Liver (tissue), 9 donors: ENCODE results near the gene PITPNM3. TPM values are rescaled to one million over a fixed set of nuclear protein-coding genes. Genes with fewer than 3 reads are reported as not detected.

Source experiments
- DNase-seq: peaks from one replicate; pipeline ENCODE4 v3.0.0-alpha.2; 2017; ENCODE audit warnings: low spot score
- H3K27ac ChIP-seq, 2 donors: one replicate each; pipeline ENCODE4 v1.7.0; 2013; ENCODE audit warnings: inconsistent platforms in 2 of 2, low read length in 2 of 2, control low read depth in 1 of 2, low read depth in 1 of 2, mild to moderate bottlenecking in 1 of 2
- H3K27me3 ChIP-seq, 4 donors: one replicate each; pipeline versions ENCODE4 v1.6.1 to v1.7.0; 2013; ENCODE audit warnings: low read length in 3 of 4, inconsistent platforms in 1 of 4, mild to moderate bottlenecking in 1 of 4, moderate library complexity in 1 of 4; ENCODE audit not compliant: control insufficient read depth in 4 of 4, insufficient read depth in 4 of 4
- H3K36me3 ChIP-seq, 4 donors: one replicate each; pipeline versions ENCODE4 v1.6.1 to v1.7.0; 2013; ENCODE audit warnings: low read length in 3 of 4, mild to moderate bottlenecking in 3 of 4, low read depth in 1 of 4, moderate library complexity in 1 of 4; ENCODE audit not compliant: control insufficient read depth in 4 of 4, insufficient read depth in 3 of 4
- H3K4me1 ChIP-seq, 4 donors: one replicate each; pipeline versions ENCODE4 v1.6.1 to v1.7.0; 2013; ENCODE audit warnings: low read length in 3 of 4, mild to moderate bottlenecking in 3 of 4, moderate library complexity in 1 of 4; ENCODE audit not compliant: control insufficient read depth in 4 of 4, insufficient read depth in 4 of 4
- H3K4me3 ChIP-seq, 3 donors: one replicate each; pipeline versions ENCODE4 v1.6.1 to v1.7.0; 2013; ENCODE audit warnings: low read length in 3 of 3, control low read depth in 1 of 3, low read depth in 1 of 3, mild to moderate bottlenecking in 1 of 3
- H3K9ac ChIP-seq, 2 donors: one replicate each; pipeline ENCODE4 v1.7.0; 2013; ENCODE audit warnings: low read length in 2 of 2, mild to moderate bottlenecking in 2 of 2, moderate library complexity in 2 of 2, control low read depth in 1 of 2, low read depth in 1 of 2
- H3K9me3 ChIP-seq, 4 donors: one replicate each; pipeline versions ENCODE4 v1.6.1 to v1.7.0; 2013; ENCODE audit warnings: low read length in 3 of 4; ENCODE audit not compliant: control insufficient read depth in 4 of 4
- EGR1 ChIP-seq, 2 donors: IDR thresholded peaks; 2 replicates each; pipeline ENCODE4 v1.6.1; 2016 to 2018; ENCODE audit warnings: antibody characterized with exemption in 2 of 2, low read depth in 2 of 2
- FOXA1 ChIP-seq: IDR thresholded peaks from 2 replicates; pipeline ENCODE4 v1.6.1; 2016; ENCODE audit warnings: antibody characterized with exemption
- FOXA2 ChIP-seq: IDR thresholded peaks from 2 replicates; pipeline ENCODE4 v1.6.1; 2016; ENCODE audit warnings: antibody characterized with exemption
- GABPA ChIP-seq, 2 donors: IDR thresholded peaks in 1 of 2; conservative IDR thresholded peaks in 1 of 2; 2 replicates each; pipeline ENCODE4 v1.6.1; 2016; ENCODE audit warnings: antibody characterized with exemption in 2 of 2, mild to moderate bottlenecking in 1 of 2, moderate library complexity in 1 of 2
- HNF4A ChIP-seq, 2 donors: conservative IDR thresholded peaks; 2 replicates each; pipeline ENCODE4 v1.6.1; 2016; ENCODE audit warnings: antibody characterized with exemption in 2 of 2, mild to moderate bottlenecking in 2 of 2
- HNF4G ChIP-seq: IDR thresholded peaks from 2 replicates; pipeline ENCODE4 v1.6.1; 2016; ENCODE audit warnings: antibody characterized with exemption
- JUND ChIP-seq, 2 donors: IDR thresholded peaks; 2 replicates each; pipeline ENCODE4 v1.6.1; 2016; ENCODE audit warnings: antibody characterized with exemption in 2 of 2
- NR2F2 ChIP-seq: IDR thresholded peaks from 2 replicates; pipeline ENCODE4 v1.6.1; 2016; ENCODE audit warnings: antibody characterized with exemption
- RAD21 ChIP-seq, 2 donors: IDR thresholded peaks; 2 replicates each; pipeline ENCODE4 v1.6.1; 2016; ENCODE audit warnings: antibody characterized with exemption in 2 of 2, mild to moderate bottlenecking in 2 of 2
- RXRA ChIP-seq, 2 donors: IDR thresholded peaks; 2 replicates each; pipeline ENCODE4 v1.6.1; 2017 to 2018; ENCODE audit warnings: antibody characterized with exemption in 2 of 2, mild to moderate bottlenecking in 1 of 2
- SP1 ChIP-seq: IDR thresholded peaks from 2 replicates; pipeline ENCODE4 v1.6.1; 2018; ENCODE audit warnings: antibody characterized with exemption, mild to moderate bottlenecking
- TAF1 ChIP-seq: conservative IDR thresholded peaks from 2 replicates; pipeline ENCODE4 v1.6.1; 2016; ENCODE audit warnings: antibody characterized with exemption, mild to moderate bottlenecking
- YY1 ChIP-seq: IDR thresholded peaks from 2 replicates; pipeline ENCODE4 v1.6.1; 2016; ENCODE audit warnings: antibody characterized with exemption, mild to moderate bottlenecking
- WGBS: extraction: QIAGEN DNeasy Blood & Tissue Kit; methylation state at CpG from one replicate; pipeline ENCODE4 v1.1.7; 2013; 5-methylcytosine and 5-hydroxymethylcytosine counted together
- polyA plus RNA-seq, 2 donors: library from polyadenylated mRNA; stranded (reverse) in 1 of 2; unstranded in 1 of 2; fragments of 200-250 nt in 1 of 2; fragments of >200 nt in 1 of 2; fragmentation: Nextera tagmentation in 1 of 2; extraction: Ambion mirVana in 1 of 2; gene quantifications; one replicate each; pipeline versions ENCODE4 v1.2.1 to v1.2.3, GENCODE V29; 2013 to 2015
- total RNA-seq, 2 donors: library from RNA; depleted of rRNA; stranded (reverse); fragments of >200 nt; gene quantifications; one replicate each; pipeline ENCODE4 v1.2.3, GENCODE V29; 2014
- TF ChIP-seq, protein P1 (sequence below): IDR thresholded peaks from 2 replicates; pipeline ENCODE4 v1.6.1; 2016; ENCODE audit warnings: antibody characterized with exemption, mild to moderate bottlenecking
- TF ChIP-seq, protein P2 (sequence below): fragments of 150-350 bp; IDR thresholded peaks from 2 replicates; pipeline ENCODE4 v1.5.1; 2017; ENCODE audit warnings: improper control_type of control experiment, low read depth, low read length; ENCODE audit not compliant: missing input control
- TF ChIP-seq, protein P3 (sequence below): IDR thresholded peaks from 2 replicates; pipeline ENCODE4 v1.6.1; 2016; ENCODE audit warnings: antibody characterized with exemption
- donor health status: healthy.
- donor health status: healthy.
- donor health status: healthy.
- donor health status: healthy.
- donor health status: healthy.

PITPNM3 gene
- total and polyA plus RNA-seq, 4 donors: 1.5 to 5.0 (median 1.8) TPM

DNA sequence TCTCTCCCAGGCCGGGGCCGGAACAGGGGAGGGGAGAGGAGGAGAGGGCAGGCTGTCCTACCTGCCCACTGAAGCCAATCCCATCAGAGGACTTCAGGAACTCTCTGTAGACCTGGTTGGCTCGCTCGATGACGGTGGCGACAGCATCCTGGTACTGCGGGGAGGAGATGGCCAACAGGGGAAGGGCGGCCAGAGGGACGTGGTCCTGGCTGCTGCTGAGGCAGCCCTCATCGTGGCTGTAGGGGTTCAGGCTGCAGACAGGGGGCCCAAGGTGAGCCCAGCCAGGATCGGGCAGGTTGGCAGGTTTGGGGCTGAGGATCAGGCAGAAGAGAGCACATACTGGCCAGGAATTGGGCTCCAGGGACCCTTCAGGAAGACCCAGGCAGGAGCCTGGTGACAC lies 77.9 kb downstream of the PITPNM3 start:
- DNase-seq: no peak
- H3K9ac ChIP-seq: no peak overlapping the region
- H3K4me1 ChIP-seq: no peaks in the 10 kb centered on the region
- H3K27ac ChIP-seq: no peak overlapping the region
- no peak overlapping the region for H3K4me3 ChIP-seq
- no peaks in the 10 kb centered on the region for H3K36me3 ChIP-seq
- WGBS: 94% methylated on average over 11 of the region's 11 CpGs
- TF ChIP-seq, protein P1, sequence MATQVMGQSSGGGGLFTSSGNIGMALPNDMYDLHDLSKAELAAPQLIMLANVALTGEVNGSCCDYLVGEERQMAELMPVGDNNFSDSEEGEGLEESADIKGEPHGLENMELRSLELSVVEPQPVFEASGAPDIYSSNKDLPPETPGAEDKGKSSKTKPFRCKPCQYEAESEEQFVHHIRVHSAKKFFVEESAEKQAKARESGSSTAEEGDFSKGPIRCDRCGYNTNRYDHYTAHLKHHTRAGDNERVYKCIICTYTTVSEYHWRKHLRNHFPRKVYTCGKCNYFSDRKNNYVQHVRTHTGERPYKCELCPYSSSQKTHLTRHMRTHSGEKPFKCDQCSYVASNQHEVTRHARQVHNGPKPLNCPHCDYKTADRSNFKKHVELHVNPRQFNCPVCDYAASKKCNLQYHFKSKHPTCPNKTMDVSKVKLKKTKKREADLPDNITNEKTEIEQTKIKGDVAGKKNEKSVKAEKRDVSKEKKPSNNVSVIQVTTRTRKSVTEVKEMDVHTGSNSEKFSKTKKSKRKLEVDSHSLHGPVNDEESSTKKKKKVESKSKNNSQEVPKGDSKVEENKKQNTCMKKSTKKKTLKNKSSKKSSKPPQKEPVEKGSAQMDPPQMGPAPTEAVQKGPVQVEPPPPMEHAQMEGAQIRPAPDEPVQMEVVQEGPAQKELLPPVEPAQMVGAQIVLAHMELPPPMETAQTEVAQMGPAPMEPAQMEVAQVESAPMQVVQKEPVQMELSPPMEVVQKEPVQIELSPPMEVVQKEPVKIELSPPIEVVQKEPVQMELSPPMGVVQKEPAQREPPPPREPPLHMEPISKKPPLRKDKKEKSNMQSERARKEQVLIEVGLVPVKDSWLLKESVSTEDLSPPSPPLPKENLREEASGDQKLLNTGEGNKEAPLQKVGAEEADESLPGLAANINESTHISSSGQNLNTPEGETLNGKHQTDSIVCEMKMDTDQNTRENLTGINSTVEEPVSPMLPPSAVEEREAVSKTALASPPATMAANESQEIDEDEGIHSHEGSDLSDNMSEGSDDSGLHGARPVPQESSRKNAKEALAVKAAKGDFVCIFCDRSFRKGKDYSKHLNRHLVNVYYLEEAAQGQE: no peak
- TF ChIP-seq HNF4G: no peak
- no peak for TF ChIP-seq TAF1
- TF ChIP-seq RAD21 (IDR thresholded peaks at IDR 0.05): no peak
- no peak for TF ChIP-seq JUND (IDR thresholded peaks at IDR 0.05)
- no peak for TF ChIP-seq YY1
- TF ChIP-seq, protein P2, sequence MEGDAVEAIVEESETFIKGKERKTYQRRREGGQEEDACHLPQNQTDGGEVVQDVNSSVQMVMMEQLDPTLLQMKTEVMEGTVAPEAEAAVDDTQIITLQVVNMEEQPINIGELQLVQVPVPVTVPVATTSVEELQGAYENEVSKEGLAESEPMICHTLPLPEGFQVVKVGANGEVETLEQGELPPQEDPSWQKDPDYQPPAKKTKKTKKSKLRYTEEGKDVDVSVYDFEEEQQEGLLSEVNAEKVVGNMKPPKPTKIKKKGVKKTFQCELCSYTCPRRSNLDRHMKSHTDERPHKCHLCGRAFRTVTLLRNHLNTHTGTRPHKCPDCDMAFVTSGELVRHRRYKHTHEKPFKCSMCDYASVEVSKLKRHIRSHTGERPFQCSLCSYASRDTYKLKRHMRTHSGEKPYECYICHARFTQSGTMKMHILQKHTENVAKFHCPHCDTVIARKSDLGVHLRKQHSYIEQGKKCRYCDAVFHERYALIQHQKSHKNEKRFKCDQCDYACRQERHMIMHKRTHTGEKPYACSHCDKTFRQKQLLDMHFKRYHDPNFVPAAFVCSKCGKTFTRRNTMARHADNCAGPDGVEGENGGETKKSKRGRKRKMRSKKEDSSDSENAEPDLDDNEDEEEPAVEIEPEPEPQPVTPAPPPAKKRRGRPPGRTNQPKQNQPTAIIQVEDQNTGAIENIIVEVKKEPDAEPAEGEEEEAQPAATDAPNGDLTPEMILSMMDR: no peak
- TF ChIP-seq HNF4A (conservative IDR thresholded peaks at IDR 0.05): no peak
- H3K9me3 ChIP-seq: no peaks in the 10 kb centered on the region
- no peaks in the 10 kb centered on the region for H3K27me3 ChIP-seq

DNA sequence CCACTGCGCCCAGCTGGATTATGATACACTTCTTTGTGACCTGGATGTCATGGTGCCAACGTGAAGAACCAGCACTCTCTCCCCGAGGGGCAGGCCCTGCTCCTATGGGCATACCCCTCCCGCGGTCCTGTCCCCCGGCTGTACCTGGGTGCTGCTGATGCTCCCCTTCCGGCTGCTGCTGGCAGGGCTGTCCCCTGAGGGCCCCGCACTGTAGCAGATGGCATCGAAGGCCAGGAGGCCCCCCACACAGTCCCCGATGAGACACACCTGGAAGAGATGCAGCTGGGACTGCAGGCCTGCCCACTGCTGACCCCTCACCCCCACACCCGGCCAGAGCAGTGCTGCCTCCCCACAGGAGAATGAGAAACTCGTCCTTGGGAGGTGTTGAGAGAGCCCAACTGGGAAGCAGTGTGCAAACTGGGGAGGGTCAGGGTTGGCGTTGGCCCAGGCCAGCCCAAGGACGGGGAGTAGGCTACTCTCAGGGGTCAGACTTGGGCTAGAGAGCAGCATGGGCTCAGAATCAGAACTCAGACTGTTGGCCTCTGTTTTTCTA lies 78.4 kb downstream of the PITPNM3 start:
- 90% methylated on average over 14 of the region's 14 CpGs for WGBS
- no peaks in the 10 kb centered on the region for H3K9me3 ChIP-seq
- no peak for TF ChIP-seq JUND (IDR thresholded peaks at IDR 0.05)
- no peak for TF ChIP-seq HNF4A (conservative IDR thresholded peaks at IDR 0.05)
- TF ChIP-seq GABPA (IDR thresholded peaks at IDR 0.05 in 1 of 2, conservative IDR thresholded peaks at IDR 0.05 in 1 of 2): no peak
- no peak for TF ChIP-seq YY1
- TF ChIP-seq, protein P1: no peak
- no peak for TF ChIP-seq TAF1
- no peak for TF ChIP-seq RAD21 (IDR thresholded peaks at IDR 0.05)
- TF ChIP-seq FOXA2: no peak
- no peak for TF ChIP-seq NR2F2
- TF ChIP-seq RXRA (IDR thresholded peaks at IDR 0.05): no peak
- TF ChIP-seq, protein P3, sequence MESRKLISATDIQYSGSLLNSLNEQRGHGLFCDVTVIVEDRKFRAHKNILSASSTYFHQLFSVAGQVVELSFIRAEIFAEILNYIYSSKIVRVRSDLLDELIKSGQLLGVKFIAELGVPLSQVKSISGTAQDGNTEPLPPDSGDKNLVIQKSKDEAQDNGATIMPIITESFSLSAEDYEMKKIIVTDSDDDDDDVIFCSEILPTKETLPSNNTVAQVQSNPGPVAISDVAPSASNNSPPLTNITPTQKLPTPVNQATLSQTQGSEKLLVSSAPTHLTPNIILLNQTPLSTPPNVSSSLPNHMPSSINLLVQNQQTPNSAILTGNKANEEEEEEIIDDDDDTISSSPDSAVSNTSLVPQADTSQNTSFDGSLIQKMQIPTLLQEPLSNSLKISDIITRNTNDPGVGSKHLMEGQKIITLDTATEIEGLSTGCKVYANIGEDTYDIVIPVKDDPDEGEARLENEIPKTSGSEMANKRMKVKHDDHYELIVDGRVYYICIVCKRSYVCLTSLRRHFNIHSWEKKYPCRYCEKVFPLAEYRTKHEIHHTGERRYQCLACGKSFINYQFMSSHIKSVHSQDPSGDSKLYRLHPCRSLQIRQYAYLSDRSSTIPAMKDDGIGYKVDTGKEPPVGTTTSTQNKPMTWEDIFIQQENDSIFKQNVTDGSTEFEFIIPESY: no peak
- TF ChIP-seq, protein P2: no peak
- no peak for TF ChIP-seq EGR1 (IDR thresholded peaks at IDR 0.05; ENCODE audit: low read depth in 2 of 2)
- TF ChIP-seq SP1: no peak
- TF ChIP-seq FOXA1: no peak
- no peaks in the 10 kb centered on the region for H3K36me3 ChIP-seq
- no peak overlapping the region for H3K4me3 ChIP-seq
- DNase-seq: no peak
- no peak overlapping the region for H3K9ac ChIP-seq
- H3K4me1 ChIP-seq: no peaks in the 10 kb centered on the region
- no peak overlapping the region for H3K27ac ChIP-seq
- no peaks in the 10 kb centered on the region for H3K27me3 ChIP-seq
